Omental fat pad (tissue), 4 donors: Measurements from ENCODE around the gene MARS1. TPM values are rescaled to one million over a fixed set of nuclear protein-coding genes. Genes with fewer than 3 reads are reported as not detected.

Experiments used
- ATAC-seq: fragments of 150-250 bp; one replicate; pipeline ENCODE4 v1.9.1; 2016; ENCODE audit warnings: mild to moderate bottlenecking, moderate library complexity; ENCODE audit not compliant: low FRiP score
- DNase-seq: peaks from one replicate; pipeline ENCODE4 v3.0.0-alpha.2; 2019; ENCODE audit warnings: low spot score
- total RNA-seq, 4 donors: library from RNA; depleted of rRNA; stranded (reverse); fragments of >200 nt; gene quantifications; one replicate each; pipeline ENCODE4 v1.1.0, GENCODE V29; 2016
- TF ChIP-seq, protein P1 (sequence below), 3 donors: fragments of 450-650 bp; IDR thresholded peaks; one replicate each; pipeline ENCODE4 v1.5.1; 2016 to 2017; ENCODE audit warnings: antibody characterized with exemption in 3 of 3, mild to moderate bottlenecking in 3 of 3, moderate library complexity in 2 of 3

Gene MARS1
- total RNA-seq, 4 donors from 2014 or later: 53.5 to 108 (median 58.4) TPM

GRCh38 chr12:57476162-57476992 lies 11.5 kb upstream of the MARS1 start:
- ATAC-seq: no peak
- TF ChIP-seq, protein P1, sequence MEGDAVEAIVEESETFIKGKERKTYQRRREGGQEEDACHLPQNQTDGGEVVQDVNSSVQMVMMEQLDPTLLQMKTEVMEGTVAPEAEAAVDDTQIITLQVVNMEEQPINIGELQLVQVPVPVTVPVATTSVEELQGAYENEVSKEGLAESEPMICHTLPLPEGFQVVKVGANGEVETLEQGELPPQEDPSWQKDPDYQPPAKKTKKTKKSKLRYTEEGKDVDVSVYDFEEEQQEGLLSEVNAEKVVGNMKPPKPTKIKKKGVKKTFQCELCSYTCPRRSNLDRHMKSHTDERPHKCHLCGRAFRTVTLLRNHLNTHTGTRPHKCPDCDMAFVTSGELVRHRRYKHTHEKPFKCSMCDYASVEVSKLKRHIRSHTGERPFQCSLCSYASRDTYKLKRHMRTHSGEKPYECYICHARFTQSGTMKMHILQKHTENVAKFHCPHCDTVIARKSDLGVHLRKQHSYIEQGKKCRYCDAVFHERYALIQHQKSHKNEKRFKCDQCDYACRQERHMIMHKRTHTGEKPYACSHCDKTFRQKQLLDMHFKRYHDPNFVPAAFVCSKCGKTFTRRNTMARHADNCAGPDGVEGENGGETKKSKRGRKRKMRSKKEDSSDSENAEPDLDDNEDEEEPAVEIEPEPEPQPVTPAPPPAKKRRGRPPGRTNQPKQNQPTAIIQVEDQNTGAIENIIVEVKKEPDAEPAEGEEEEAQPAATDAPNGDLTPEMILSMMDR (IDR thresholded peaks at IDR 0.05): no peak
- no peak for DNase-seq

DNA sequence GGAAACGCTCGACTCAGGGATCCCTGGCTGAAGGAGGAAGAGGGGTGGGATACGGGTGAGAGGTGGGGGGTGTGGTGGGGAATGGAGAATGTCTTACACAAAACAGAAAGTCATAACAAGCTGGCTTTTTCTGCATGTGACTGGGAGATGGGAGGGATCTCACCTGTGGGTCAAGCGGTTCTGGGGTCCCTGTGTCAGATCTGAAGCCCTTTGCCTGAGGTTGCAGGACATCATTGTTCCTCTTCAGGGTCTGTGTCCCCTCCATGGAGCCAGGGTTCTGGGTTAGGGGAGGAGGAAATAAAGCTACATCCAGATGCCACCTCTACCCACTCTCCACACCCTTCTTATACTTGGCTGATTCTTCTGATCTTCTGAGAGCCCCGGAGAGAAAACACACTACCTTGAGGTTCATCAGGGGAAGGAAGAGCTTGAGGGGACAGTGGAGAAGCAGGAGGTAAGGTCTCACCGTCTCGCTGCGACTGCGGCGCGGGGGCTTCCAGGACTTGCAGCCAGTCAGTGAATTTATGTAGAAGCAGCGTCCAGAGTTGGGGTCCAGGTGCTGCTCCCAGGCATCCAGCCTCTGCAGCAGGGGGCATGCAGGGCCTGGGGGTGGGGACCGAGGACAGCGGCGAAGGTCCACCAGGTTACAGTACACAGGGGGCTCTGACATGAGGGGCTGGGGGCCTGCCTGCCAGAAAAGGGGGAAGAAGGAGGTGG lies 10.7 kb upstream of the MARS1 start:
- DNase-seq: no peak
- TF ChIP-seq, protein P1 (IDR thresholded peaks at IDR 0.05): no peak
- no peak for ATAC-seq

- ATAC-seq (peak; percentile 64), DNase-seq (no peak)
- TF ChIP-seq, protein P1 (IDR thresholded peaks at IDR 0.05): no peak
Observed at GRCh38 chr12:57477710-57478681, 9.9 kb upstream of the MARS1 start.

DNA sequence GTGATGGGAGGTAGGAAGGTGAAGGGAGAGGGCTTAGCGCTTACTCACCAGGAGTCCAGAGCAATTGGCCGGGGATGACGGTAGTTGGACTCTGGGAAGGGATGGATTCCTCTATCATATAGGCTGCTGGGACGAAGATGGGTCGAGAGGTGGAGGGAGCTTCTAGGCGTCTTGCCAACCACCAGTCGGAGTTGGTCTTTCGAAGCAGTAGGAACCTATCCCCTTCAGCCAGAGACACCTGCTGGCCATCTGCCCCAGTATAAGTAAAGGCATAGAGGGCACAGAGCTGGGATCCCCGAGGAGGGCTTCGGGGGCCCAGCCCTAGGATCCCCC lies 8.9 kb upstream of the MARS1 start:
- TF ChIP-seq, protein P1 (IDR thresholded peaks at IDR 0.05): no peak
- no peak for DNase-seq
- ATAC-seq: no peak

DNA sequence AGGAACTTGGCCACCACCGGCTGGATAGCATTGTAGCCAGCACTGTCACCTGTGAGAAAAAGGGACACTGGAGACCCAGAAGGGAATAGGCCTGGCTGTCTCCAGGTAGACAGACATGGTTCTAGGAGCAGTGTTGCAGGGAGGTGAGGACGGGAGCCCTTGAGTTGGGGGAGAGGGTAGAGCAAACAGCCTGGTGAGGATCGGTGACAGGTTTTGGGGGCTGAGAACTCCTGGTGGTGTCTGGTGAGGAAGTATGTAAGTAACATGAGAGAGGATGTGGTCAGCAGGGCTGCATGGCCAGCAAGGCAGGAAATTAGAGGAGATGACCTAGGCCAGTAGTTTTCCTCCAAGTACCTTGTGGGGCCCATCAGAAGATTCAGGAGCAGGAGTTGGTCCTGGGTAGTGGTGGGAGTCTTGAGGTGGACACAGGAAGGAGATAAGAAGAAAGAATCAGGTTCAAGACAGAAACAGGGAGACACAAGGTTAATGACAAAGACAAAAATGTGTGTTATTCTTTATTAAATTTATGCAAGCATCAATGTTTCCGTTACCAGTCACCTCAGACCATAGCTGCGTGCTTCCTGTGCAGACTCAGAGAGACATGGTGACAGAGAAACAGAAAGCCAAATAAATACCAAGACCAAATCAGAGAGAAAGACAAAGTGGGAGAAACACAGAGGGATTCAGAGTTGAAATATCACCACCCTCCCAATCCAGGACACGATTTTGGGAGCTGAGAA lies 8.3 kb upstream of the MARS1 start, which contains the start of gene ARHGAP9:
ARHGAP9 (minus strand) TSS at position 491 of the 740 bp plus-strand sequence; CDS start at position 31, 460 bp downstream.
- ATAC-seq: no peak
- TF ChIP-seq, protein P1 (IDR thresholded peaks at IDR 0.05): no peak
- DNase-seq: no peak

- TF ChIP-seq, protein P1 (IDR thresholded peaks at IDR 0.05): no peak
- DNase-seq (no peak), ATAC-seq (no peak)
Observed at GRCh38 chr12:57481671-57482070, 6.2 kb upstream of the MARS1 start.
